GM19324 (cell line): Measurements from ENCODE around the gene TINAG.

Source experiments
- ATAC-seq: cut with Tn5 transposase; IDR thresholded peaks from one replicate; pipeline ENCODE4 v1.9.1; 2021; ENCODE audit warnings: mild to moderate bottlenecking, moderate library complexity; ENCODE audit not compliant: unreplicated experiment, low FRiP score

Gene TINAG

GRCh38 chr6:54419885-54420284 lies 111.6 kb downstream of the TINAG start:
- ATAC-seq: no peak

GRCh38 chr6:54426995-54427394 lies 118.8 kb downstream of the TINAG start:
- no peak for ATAC-seq

- ATAC-seq: no peak
Measured at GRCh38 chr6:54427396-54427937, 119.2 kb downstream of the TINAG start.

GRCh38 chr6:54428431-54428830 lies 120.2 kb downstream of the TINAG start:
- ATAC-seq: peak; percentile 92

- ATAC-seq: no peak
Measured at GRCh38 chr6:54431466-54431865, 123.2 kb downstream of the TINAG start.
